Measurements from ENCODE around the gene PCDH12. TPM values are rescaled to one million over a fixed set of nuclear protein-coding genes. Genes with fewer than 3 reads are reported as not detected.

PCDH12 gene
- total RNA-seq, 1 donor from 2014 or later: 1.7 TPM

- Mint-ChIP-seq H3K27me3 (ENCODE audit: unreplicated experiment) (no peaks in the 10 kb centered on the region), H3K4me3 (ENCODE audit: unreplicated experiment) (no peak overlapping the region), H3K9me3 (ENCODE audit: unreplicated experiment) (peaks cover 8% of the 10 kb centered on the region), H3K36me3 (ENCODE audit: unreplicated experiment) (no peaks in the 10 kb centered on the region), H3K27ac (ENCODE audit: unreplicated experiment) (no peak overlapping the region), H3K4me1 (ENCODE audit: low read depth, unreplicated experiment) (peaks cover 15% of the 10 kb centered on the region)
- DNase-seq: no peak
- TF ChIP-seq CTCF (IDR thresholded peaks at IDR 0.05; ENCODE audit: partially characterized antibody, unreplicated experiment): no peak
These were observed 7.6 kb downstream of the PCDH12 start for GRCh38 chr5:141950207-141951005.

- Mint-ChIP-seq H3K36me3 (ENCODE audit: unreplicated experiment) (no peaks in the 10 kb centered on the region), H3K9me3 (ENCODE audit: unreplicated experiment) (peaks cover 8% of the 10 kb centered on the region), H3K4me3 (ENCODE audit: unreplicated experiment) (no peak overlapping the region), H3K27ac (ENCODE audit: unreplicated experiment) (no peak overlapping the region), H3K4me1 (ENCODE audit: low read depth, unreplicated experiment) (peaks cover 19% of the 10 kb centered on the region), H3K27me3 (ENCODE audit: unreplicated experiment) (no peaks in the 10 kb centered on the region)
- DNase-seq: no peak
- TF ChIP-seq CTCF (IDR thresholded peaks at IDR 0.05; ENCODE audit: partially characterized antibody, unreplicated experiment): no peak
These were observed 8.5 kb downstream of the PCDH12 start for GRCh38 chr5:141949511-141949910.

- TF ChIP-seq CTCF (IDR thresholded peaks at IDR 0.05; ENCODE audit: partially characterized antibody, unreplicated experiment): no peak
- Mint-ChIP-seq H3K27me3 (ENCODE audit: unreplicated experiment) (no peaks in the 10 kb centered on the region), H3K9me3 (ENCODE audit: unreplicated experiment) (peaks cover 5% of the 10 kb centered on the region), H3K36me3 (ENCODE audit: unreplicated experiment) (no peaks in the 10 kb centered on the region), H3K4me3 (ENCODE audit: unreplicated experiment) (no peak overlapping the region), H3K27ac (ENCODE audit: unreplicated experiment) (no peak overlapping the region), H3K4me1 (ENCODE audit: low read depth, unreplicated experiment) (peaks cover 26% of the 10 kb centered on the region)
- DNase-seq: no peak
These were observed 9.2 kb downstream of the PCDH12 start for GRCh38 chr5:141948812-141949211.

- no peak for DNase-seq
- H3K36me3 Mint-ChIP-seq (ENCODE audit: unreplicated experiment): no peaks in the 10 kb centered on the region
- H3K9me3 Mint-ChIP-seq (ENCODE audit: unreplicated experiment): peaks cover 3% of the 10 kb centered on the region
- peaks cover 36% of the 10 kb centered on the region for H3K4me1 Mint-ChIP-seq (ENCODE audit: low read depth, unreplicated experiment)
- H3K27ac Mint-ChIP-seq (ENCODE audit: unreplicated experiment): no peak overlapping the region
- H3K27me3 Mint-ChIP-seq (ENCODE audit: unreplicated experiment): no peaks in the 10 kb centered on the region
- no peak for TF ChIP-seq CTCF (IDR thresholded peaks at IDR 0.05; ENCODE audit: partially characterized antibody, unreplicated experiment)
- H3K4me3 Mint-ChIP-seq (ENCODE audit: unreplicated experiment): no peak overlapping the region
These were observed 10.7 kb downstream of the PCDH12 start for GRCh38 chr5:141947316-141947715.

DNA sequence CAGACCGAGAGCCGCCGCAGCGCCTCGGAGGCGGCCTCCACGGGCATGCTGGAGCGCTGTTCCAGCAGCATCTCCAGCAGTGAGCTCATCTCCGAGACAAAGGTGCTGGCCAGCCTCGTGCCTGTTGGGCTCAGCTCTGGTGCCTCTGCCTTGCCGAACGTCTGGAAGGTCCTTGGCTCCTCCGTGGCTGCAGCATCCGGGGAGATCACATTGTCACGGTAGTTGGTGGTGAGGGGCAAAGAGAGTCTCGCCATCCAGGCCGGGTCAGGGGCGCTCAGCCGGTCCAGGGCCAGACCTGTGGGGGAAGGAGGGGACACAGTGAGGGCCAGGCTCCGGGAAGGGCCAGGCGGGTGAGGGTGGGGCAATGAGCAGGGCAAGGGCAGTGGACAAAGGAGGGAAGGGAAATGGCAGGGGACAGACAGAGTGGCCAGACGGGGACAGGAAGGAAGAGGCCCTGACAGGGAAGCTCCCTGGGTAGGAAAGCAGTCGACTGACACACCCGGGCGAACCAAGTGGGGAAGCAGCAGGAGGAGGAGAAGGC is 12.4 kb downstream of the PCDH12 start:
- H3K36me3 Mint-ChIP-seq (ENCODE audit: unreplicated experiment): no peaks in the 10 kb centered on the region
- H3K9me3 Mint-ChIP-seq (ENCODE audit: unreplicated experiment): no peaks in the 10 kb centered on the region
- peaks cover 39% of the 10 kb centered on the region for H3K4me1 Mint-ChIP-seq (ENCODE audit: low read depth, unreplicated experiment)
- H3K27me3 Mint-ChIP-seq (ENCODE audit: unreplicated experiment): no peaks in the 10 kb centered on the region
- DNase-seq: peak; percentile 26
- peak overlapping the region; percentile 62 for H3K27ac Mint-ChIP-seq (ENCODE audit: unreplicated experiment)
- H3K4me3 Mint-ChIP-seq (ENCODE audit: unreplicated experiment): no peak overlapping the region
- TF ChIP-seq CTCF (IDR thresholded peaks at IDR 0.05; ENCODE audit: partially characterized antibody, unreplicated experiment): no peak
